ENCODE results near the gene EIF4E3.

Gene EIF4E3

GRCh38 chr3:71689291-71689690, 35.9 kb downstream of the EIF4E3 start:
- no peak for DNase-seq (ENCODE audit: low spot score)

GRCh38 chr3:71688121-71688520, 37.1 kb downstream of the EIF4E3 start:
- DNase-seq (ENCODE audit: low spot score) = no peak

- no peak for DNase-seq (ENCODE audit: low spot score)
Observed at GRCh38 chr3:71685686-71686085, 39.5 kb downstream of the EIF4E3 start.

- DNase-seq (ENCODE audit: low spot score) = no peak
Observed at GRCh38 chr3:71684757-71685386, 40.3 kb downstream of the EIF4E3 start.

- no peak for DNase-seq (ENCODE audit: low spot score)
Observed at GRCh38 chr3:71684046-71684756, 41.0 kb downstream of the EIF4E3 start.

GRCh38 chr3:71681224-71681668, 44.0 kb downstream of the EIF4E3 start:
- peak; percentile 57 for DNase-seq (ENCODE audit: low spot score)

- DNase-seq (ENCODE audit: low spot score) = no peak
Observed at GRCh38 chr3:71680603-71681002, 44.6 kb downstream of the EIF4E3 start.

- DNase-seq (ENCODE audit: low spot score) = no peak
Observed at GRCh38 chr3:71676931-71677330, 48.3 kb downstream of the EIF4E3 start.

GRCh38 chr3:71673486-71673885, 51.7 kb downstream of the EIF4E3 start:
- no peak for DNase-seq (ENCODE audit: low spot score)

GRCh38 chr3:71672807-71673206, 52.4 kb downstream of the EIF4E3 start:
- no peak for DNase-seq (ENCODE audit: low spot score)

- no peak for DNase-seq (ENCODE audit: low spot score)
Observed at GRCh38 chr3:71672340-71672739, 52.9 kb downstream of the EIF4E3 start.

GRCh38 chr3:71671216-71671845, 53.9 kb downstream of the EIF4E3 start:
- DNase-seq (ENCODE audit: low spot score) = no peak

GRCh38 chr3:71662568-71662967, 62.6 kb downstream of the EIF4E3 start:
- DNase-seq (ENCODE audit: low spot score) = no peak

GRCh38 chr3:71662056-71662455, 63.1 kb downstream of the EIF4E3 start:
- DNase-seq (ENCODE audit: low spot score) = no peak

GRCh38 chr3:71659864-71660591, 65.2 kb downstream of the EIF4E3 start:
- no peak for DNase-seq (ENCODE audit: low spot score)

- no peak for DNase-seq (ENCODE audit: low spot score)
Observed at GRCh38 chr3:71657831-71658530, 67.2 kb downstream of the EIF4E3 start.

- DNase-seq (ENCODE audit: low spot score) = no peak
Observed at GRCh38 chr3:71655061-71655460, 70.1 kb downstream of the EIF4E3 start.

- DNase-seq (ENCODE audit: low spot score) = no peak
Observed at GRCh38 chr3:71653414-71653807, 71.8 kb downstream of the EIF4E3 start.

- DNase-seq (ENCODE audit: low spot score) = no peak
Observed at GRCh38 chr3:71652781-71653413, 72.3 kb downstream of the EIF4E3 start.

- DNase-seq (ENCODE audit: low spot score) = no peak
Observed at GRCh38 chr3:71651625-71652024, 73.6 kb downstream of the EIF4E3 start.

- DNase-seq (ENCODE audit: low spot score) = no peak
Observed at GRCh38 chr3:71650372-71650771, 74.8 kb downstream of the EIF4E3 start.

- no peak for DNase-seq (ENCODE audit: low spot score)
Observed at GRCh38 chr3:71649757-71650156, 75.4 kb downstream of the EIF4E3 start.
